Colonic mucosa (tissue), 4 donors: Measurements from ENCODE around the gene METAP1D. TPM values are rescaled to one million over a fixed set of nuclear protein-coding genes. Genes with fewer than 3 reads are reported as not detected.

Source experiments
- DNase-seq: peaks from one replicate; pipeline ENCODE4 v3.0.0-alpha.2; 2020
- H3K27ac ChIP-seq: fragments of 200-600 bp; one replicate; pipeline ENCODE4 v1.8.0; 2021
- H3K27me3 ChIP-seq: fragments of 200-600 bp; one replicate; pipeline ENCODE4 v1.8.0; 2021
- H3K36me3 ChIP-seq: fragments of 200-600 bp; one replicate; pipeline ENCODE4 v1.8.0; 2021
- H3K4me1 ChIP-seq: fragments of 200-600 bp; one replicate; pipeline ENCODE4 v1.8.0; 2021; ENCODE audit warnings: mild to moderate bottlenecking
- H3K4me3 ChIP-seq: fragments of 200-600 bp; one replicate; pipeline ENCODE4 v1.8.0; 2021
- H3K9ac ChIP-seq, 2 donors: one replicate each; pipeline ENCODE4 v1.7.0; 2013; ENCODE audit warnings: control low read depth in 2 of 2, low read depth in 2 of 2, low read length in 2 of 2
- H3K9me3 ChIP-seq: fragments of 200-600 bp; one replicate; pipeline ENCODE4 v1.8.0; 2021
- intact Hi-C: fragments of 100-400 bp; cut with DNase I; formaldehyde crosslinking; loops from one replicate; pipeline ENCODE4 v1.14.1; 2022
- total RNA-seq, 2 donors: library from RNA; stranded (reverse); fragmentation: NEBNext Ultra II Directional in 1 of 2; extraction: Animal tissue kit (Norgen Biotek cat#: 25700) in 1 of 2; gene quantifications; one replicate each; pipeline ENCODE4 v1.2.1, GENCODE V29; 2021
- TF ChIP-seq, protein P1 (sequence below): fragments of 200-600 bp; IDR thresholded peaks from one replicate; pipeline ENCODE4 v1.8.0; 2022; ENCODE audit warnings: antibody characterized with exemption, mild to moderate bottlenecking
- donor health status: healthy.
- donor health status: DM: no; HTN: no; CAD: no.
- donor health status: DM: no; HTN: no; CAD: no.

The METAP1D gene
- total RNA-seq, 2 donors from 2014 or later: 3.3 to 5.8 TPM

DNA sequence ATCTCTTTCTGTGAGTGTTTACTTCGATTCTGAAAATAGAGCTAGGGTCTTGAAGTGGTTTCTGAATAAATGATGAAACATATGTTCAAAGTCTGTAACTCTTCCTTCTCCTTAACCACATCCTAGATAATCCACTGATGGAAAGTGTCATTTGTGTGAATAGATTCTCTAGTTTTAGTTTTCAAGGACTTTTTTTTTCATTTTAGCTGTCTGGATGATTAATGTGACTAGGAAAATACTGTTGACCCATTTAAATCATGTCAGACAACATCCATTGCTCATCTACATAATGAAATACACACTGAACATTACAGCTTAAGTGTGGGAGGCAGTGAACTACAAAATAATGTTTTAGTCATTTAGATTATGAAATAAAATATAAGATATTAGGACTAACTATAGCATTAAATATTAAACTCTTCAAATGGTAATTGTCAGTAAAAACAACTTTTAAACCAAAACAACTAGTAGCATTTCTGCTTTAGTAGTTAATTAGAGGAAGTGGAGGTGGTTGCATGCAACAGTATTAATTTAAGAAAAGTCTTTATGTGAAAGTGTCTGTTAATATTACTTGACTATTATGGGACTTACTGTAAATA, 46.4 kb downstream of the METAP1D start:
- no peak for DNase-seq
- intact Hi-C loops: no loop called here
- H3K36me3 ChIP-seq: no peaks in the 10 kb centered on the region
- H3K4me1 ChIP-seq: no peaks in the 10 kb centered on the region
- no peak overlapping the region for H3K4me3 ChIP-seq
- no peak overlapping the region for H3K9ac ChIP-seq
- H3K9me3 ChIP-seq: no peaks in the 10 kb centered on the region
- no peak overlapping the region for H3K27ac ChIP-seq
- H3K27me3 ChIP-seq: no peaks in the 10 kb centered on the region
- TF ChIP-seq, protein P1, sequence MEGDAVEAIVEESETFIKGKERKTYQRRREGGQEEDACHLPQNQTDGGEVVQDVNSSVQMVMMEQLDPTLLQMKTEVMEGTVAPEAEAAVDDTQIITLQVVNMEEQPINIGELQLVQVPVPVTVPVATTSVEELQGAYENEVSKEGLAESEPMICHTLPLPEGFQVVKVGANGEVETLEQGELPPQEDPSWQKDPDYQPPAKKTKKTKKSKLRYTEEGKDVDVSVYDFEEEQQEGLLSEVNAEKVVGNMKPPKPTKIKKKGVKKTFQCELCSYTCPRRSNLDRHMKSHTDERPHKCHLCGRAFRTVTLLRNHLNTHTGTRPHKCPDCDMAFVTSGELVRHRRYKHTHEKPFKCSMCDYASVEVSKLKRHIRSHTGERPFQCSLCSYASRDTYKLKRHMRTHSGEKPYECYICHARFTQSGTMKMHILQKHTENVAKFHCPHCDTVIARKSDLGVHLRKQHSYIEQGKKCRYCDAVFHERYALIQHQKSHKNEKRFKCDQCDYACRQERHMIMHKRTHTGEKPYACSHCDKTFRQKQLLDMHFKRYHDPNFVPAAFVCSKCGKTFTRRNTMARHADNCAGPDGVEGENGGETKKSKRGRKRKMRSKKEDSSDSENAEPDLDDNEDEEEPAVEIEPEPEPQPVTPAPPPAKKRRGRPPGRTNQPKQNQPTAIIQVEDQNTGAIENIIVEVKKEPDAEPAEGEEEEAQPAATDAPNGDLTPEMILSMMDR: no peak

- intact Hi-C loops: no loop called here
- TF ChIP-seq, protein P1: no peak
- H3K9ac ChIP-seq: no peak overlapping the region
- H3K27ac ChIP-seq: no peak overlapping the region
- H3K36me3 ChIP-seq: no peaks in the 10 kb centered on the region
- H3K9me3 ChIP-seq: no peaks in the 10 kb centered on the region
- DNase-seq: no peak
- no peak overlapping the region for H3K4me3 ChIP-seq
- H3K4me1 ChIP-seq: no peaks in the 10 kb centered on the region
- no peaks in the 10 kb centered on the region for H3K27me3 ChIP-seq
Measured at GRCh38 chr2:172046866-172047565, 47.3 kb downstream of the METAP1D start.

DNA sequence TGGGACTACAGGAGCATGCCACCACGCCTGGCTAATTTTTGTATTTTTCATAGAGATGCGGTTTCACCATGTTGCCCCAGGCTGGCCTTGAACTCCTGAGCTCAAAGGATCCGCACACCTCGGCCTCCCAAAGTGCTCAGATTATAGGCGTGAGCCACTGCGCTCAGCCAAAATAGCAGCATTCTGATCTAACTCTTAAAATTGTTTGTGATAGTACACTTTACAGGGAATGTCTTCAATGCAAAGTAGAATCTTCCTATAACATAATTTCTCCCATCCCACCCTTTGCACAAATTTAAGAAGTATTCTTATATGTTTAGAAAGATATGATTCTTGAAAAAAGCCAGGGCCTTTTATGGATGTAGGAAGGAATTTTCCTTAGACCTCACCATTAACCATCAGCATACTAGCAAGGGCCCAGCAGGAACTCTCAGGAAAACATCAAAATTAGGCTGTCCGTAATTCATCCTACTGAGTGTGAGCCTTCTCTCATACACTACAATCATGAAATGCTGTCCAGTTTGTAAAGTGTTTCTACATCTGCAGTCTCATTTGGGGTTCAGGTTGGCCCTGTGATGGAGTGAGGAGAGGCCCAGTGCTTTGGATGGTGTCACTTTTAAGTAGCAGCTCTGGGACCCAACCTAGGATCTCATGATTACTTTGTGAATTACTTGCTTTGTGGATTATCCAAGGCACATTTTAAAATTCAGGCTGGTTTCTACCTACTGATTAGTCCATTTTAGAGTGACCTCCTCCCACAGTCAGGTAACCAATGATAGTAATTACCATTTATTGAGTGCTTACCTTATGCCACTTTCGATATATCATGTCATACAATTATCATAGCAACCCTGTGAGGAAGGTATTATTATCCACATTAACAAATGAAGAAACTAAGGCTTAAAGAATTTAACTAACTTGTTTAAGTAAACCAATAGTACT, 48.1 kb downstream of the METAP1D start:
- intact Hi-C loops: no loop called here
- TF ChIP-seq, protein P1: no peak
- Histone ChIP-seq H3K36me3 (no peaks in the 10 kb centered on the region), H3K9ac (no peak overlapping the region), H3K9me3 (no peaks in the 10 kb centered on the region), H3K4me3 (no peak overlapping the region), H3K27ac (no peak overlapping the region), H3K4me1 (no peaks in the 10 kb centered on the region), H3K27me3 (no peaks in the 10 kb centered on the region)
- no peak for DNase-seq

DNA sequence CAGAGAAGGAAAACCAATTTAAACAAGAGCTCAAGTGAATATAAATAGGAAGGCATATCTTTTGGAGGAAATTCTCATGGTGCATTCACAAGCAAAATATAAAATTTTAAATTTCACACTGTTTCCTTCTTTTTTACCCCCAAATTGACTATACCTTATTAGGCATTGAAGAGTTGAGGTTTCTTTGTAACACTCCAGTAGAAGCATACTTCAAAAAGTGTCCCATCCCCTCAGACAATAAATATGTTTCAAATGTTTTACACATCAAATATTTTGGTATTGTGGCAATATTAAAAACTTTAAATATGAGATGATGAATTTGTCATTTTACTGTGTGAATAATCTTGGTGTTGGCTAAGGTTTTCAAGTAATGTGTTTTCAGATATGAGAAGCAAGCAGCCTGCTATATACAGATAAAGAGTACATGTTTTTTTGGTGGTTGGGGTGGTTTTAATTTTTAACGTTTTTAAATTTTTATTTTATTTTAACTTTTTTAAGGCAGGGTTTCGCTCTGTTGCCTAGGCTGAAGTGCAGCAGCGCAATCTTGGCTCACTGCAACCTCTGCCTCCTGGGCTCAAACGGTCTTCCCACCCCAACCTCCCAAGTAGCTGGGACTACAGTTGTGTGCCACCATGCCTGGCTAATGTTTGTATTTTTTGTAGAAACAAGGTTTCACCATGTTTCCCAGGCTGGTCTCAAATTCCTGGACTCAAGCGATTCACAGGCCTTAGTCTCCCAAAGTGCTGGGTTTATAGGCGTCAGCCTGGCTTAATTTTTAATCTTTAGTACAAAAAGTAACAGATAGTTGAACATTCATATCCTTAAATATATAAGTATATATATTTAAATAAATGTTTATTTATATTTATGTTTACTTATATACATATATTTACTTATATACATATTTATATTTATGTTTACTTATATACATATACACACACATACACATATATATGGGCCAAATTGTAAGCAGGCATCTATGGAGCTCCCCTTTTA, 49.1 kb downstream of the METAP1D start:
- no peak overlapping the region for H3K9ac ChIP-seq
- TF ChIP-seq, protein P1: no peak
- H3K4me3 ChIP-seq: no peak overlapping the region
- no peaks in the 10 kb centered on the region for H3K27me3 ChIP-seq
- H3K9me3 ChIP-seq: no peaks in the 10 kb centered on the region
- no peak for DNase-seq
- H3K27ac ChIP-seq: no peak overlapping the region
- no peaks in the 10 kb centered on the region for H3K4me1 ChIP-seq
- no peaks in the 10 kb centered on the region for H3K36me3 ChIP-seq
- intact Hi-C loops: no loop called here
